ENCODE results near the gene TCP11L2.
A peak's percentile ranks its signal among the peaks of the same experiment; 100 is the strongest.

Gene TCP11L2

GRCh38 chr12:106297075-106297474 is 5.5 kb upstream of the TCP11L2 start:
- Histone ChIP-seq H3K4me1 (ENCODE audit: control insufficient read depth in 1 of 2, insufficient read depth in 1 of 2, low read depth in 1 of 2, low read length in 1 of 2) (peaks cover 15 to 21% of the 10 kb centered on the region in 2 experiments), H3K36me3 (no peaks in the 10 kb centered on the region), H3K27ac (no peak overlapping the region), H3K4me3 (ENCODE audit: low read depth in 1 of 2, low read length in 1 of 2) (no peak overlapping the region), H3K27me3 (no peaks in the 10 kb centered on the region), H3K9me3 (no peaks in the 10 kb centered on the region)
- no peak for TF ChIP-seq CTCF (IDR thresholded peaks at IDR 0.05)

- Histone ChIP-seq H3K4me1 (ENCODE audit: control insufficient read depth in 1 of 2, insufficient read depth in 1 of 2, low read depth in 1 of 2, low read length in 1 of 2) (peaks cover 15 to 21% of the 10 kb centered on the region in 2 experiments), H3K9me3 (no peaks in the 10 kb centered on the region), H3K4me3 (ENCODE audit: low read depth in 1 of 2, low read length in 1 of 2) (no peak overlapping the region), H3K36me3 (no peaks in the 10 kb centered on the region), H3K27me3 (no peaks in the 10 kb centered on the region), H3K27ac (no peak overlapping the region)
- no peak for TF ChIP-seq CTCF (IDR thresholded peaks at IDR 0.05)
These were observed 4.9 kb upstream of the TCP11L2 start for GRCh38 chr12:106297681-106298080.

- no peak for TF ChIP-seq CTCF (IDR thresholded peaks at IDR 0.05)
These were observed 3.2 kb upstream of the TCP11L2 start for GRCh38 chr12:106299202-106299774.

GRCh38 chr12:106300761-106301160 is 1.8 kb upstream of the TCP11L2 start:
- Histone ChIP-seq H3K27me3 (no peaks in the 10 kb centered on the region), H3K4me1 (ENCODE audit: control insufficient read depth in 1 of 2, insufficient read depth in 1 of 2, low read depth in 1 of 2, low read length in 1 of 2) (peaks cover 37 to 46% of the 10 kb centered on the region in 2 experiments), H3K27ac (peak overlapping the region; percentile 99), H3K36me3 (no peaks in the 10 kb centered on the region), H3K4me3 (ENCODE audit: low read depth in 1 of 2, low read length in 1 of 2) (peak overlapping the region in 1 of 2 experiments; percentile 95), H3K9me3 (no peaks in the 10 kb centered on the region)
- TF ChIP-seq CTCF (IDR thresholded peaks at IDR 0.05): no peak

More at GRCh38 chr12:106299202-106299774, 3.2 kb upstream of the TCP11L2 start:
- Histone ChIP-seq H3K27me3 (no peaks in the 10 kb centered on the region), H3K36me3 (no peaks in the 10 kb centered on the region), H3K4me1 (ENCODE audit: control insufficient read depth in 1 of 2, insufficient read depth in 1 of 2, low read depth in 1 of 2, low read length in 1 of 2) (peaks cover 22 to 31% of the 10 kb centered on the region in 2 experiments), H3K9me3 (no peaks in the 10 kb centered on the region), H3K27ac (no peak overlapping the region), H3K4me3 (ENCODE audit: low read depth in 1 of 2, low read length in 1 of 2) (no peak overlapping the region)

- TF ChIP-seq CTCF (IDR thresholded peaks at IDR 0.05): no peak
- Histone ChIP-seq H3K36me3 (no peaks in the 10 kb centered on the region), H3K27me3 (no peaks in the 10 kb centered on the region), H3K4me3 (ENCODE audit: low read depth in 1 of 2, low read length in 1 of 2) (peak overlapping the region; percentile 95 to 97), H3K9me3 (no peaks in the 10 kb centered on the region), H3K27ac (peak overlapping the region; percentile 99), H3K4me1 (ENCODE audit: control insufficient read depth in 1 of 2, insufficient read depth in 1 of 2, low read depth in 1 of 2, low read length in 1 of 2) (peaks cover 41 to 50% of the 10 kb centered on the region in 2 experiments)
These were observed 1.3 kb upstream of the TCP11L2 start for GRCh38 chr12:106301241-106301610.

All from neutrophil (primary cell).